GM21515 (cell line): Measurements from ENCODE around the gene GREB1L.
"Not testable (repeated sequence)": the region's sequence is repeated elsewhere in the genome, so short reads cannot be mapped to it uniquely, and the experiment has no call there.

ENCODE experiments used
- ATAC-seq: cut with Tn5 transposase; IDR thresholded peaks from one replicate; pipeline ENCODE4 v1.9.1; 2021; ENCODE audit not compliant: unreplicated experiment

Gene GREB1L

GRCh38 chr18:21362831-21363230 is 120.8 kb downstream of the GREB1L start:
- no peak for ATAC-seq

DNA sequence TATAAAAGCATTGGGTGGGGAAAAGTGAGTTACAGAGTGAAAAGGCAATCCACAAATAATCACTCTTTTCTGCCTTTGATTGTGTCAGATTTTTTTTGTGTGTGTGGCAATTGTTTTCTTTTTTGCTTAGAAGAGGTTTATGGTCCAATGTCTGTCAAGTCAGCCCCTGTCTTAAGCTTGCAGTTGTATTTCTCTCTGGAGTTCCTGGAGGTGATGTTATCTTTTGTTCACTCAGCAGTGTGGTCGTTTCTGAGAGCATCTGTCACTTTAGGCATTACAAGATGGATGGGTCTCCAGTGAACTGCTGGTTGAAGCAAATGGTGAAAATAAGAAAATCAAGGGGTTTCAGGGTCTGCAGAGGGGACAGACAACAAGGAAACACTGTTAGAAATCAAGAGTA is 121.3 kb downstream of the GREB1L start:
- no peak for ATAC-seq

- ATAC-seq, result no peak
Observed at GRCh38 chr18:21364471-21364870, 122.4 kb downstream of the GREB1L start.

GRCh38 chr18:21366896-21367295 is 124.9 kb downstream of the GREB1L start:
- no peak for ATAC-seq

- ATAC-seq, result no peak
Observed at GRCh38 chr18:21369146-21369545, 127.1 kb downstream of the GREB1L start.

GRCh38 chr18:21369597-21369996 is 127.6 kb downstream of the GREB1L start:
- ATAC-seq, result not testable (repeated sequence)

GRCh38 chr18:21383031-21383430 is 141.0 kb downstream of the GREB1L start:
- no peak for ATAC-seq

DNA sequence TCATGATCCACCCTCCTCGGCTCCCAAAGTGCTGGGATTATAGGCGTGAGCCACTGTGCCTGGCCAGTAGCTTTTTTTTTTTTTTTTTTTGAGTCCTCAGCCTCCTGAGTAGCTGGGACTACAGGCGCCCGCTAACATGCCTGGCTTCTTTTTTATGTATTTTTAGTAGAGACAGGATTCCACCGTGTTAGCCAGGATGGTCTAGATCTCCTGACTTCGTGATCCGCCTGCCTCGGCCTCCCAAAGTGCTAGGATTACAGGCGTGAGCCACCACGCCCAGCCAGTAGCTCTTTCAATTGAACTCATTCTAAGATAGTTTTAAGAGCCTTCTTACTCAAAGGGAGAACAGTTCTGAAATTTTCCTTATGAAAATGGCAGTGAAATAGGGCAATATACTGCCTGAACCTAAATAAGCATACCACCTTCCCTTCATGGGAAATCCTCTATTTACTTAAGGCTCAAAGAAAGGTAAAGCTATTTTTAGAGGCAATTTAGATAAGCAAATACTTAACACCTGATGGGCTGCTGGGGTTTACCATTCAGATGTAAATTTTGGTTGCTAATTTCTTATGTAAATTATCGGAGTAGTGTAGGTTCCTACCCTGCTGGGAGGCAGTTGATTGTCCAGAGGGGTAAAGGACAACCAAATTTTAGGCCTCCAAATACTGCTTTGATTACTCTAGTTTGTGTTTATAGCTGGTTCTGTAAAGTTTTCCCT is 144.7 kb downstream of the GREB1L start:
- ATAC-seq, result no peak

- ATAC-seq, result no peak
Observed at GRCh38 chr18:21387886-21388285, 145.9 kb downstream of the GREB1L start.

GRCh38 chr18:21389283-21389682 is 147.3 kb downstream of the GREB1L start:
- ATAC-seq, result no peak

DNA sequence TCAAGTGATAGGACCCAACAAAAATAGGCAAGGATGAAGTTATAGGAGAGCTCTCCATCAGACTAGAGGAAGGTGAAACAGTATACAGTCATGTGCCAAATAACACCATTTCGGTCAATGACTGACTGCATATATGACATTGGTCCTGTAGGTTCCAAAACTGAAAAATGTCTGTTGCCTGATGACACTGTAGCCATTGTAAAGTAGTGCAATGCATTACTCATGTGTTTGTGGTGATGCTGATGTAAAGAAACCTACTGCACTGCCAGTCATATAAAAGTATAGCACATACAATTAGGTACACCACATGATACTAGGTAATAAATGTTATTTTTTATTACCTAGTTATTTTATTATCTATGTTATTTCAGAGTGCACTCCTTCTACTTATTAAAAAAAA is 147.9 kb downstream of the GREB1L start:
- no peak for ATAC-seq

- ATAC-seq, result no peak
Observed at GRCh38 chr18:21391074-21391673, 149.1 kb downstream of the GREB1L start.

GRCh38 chr18:21393986-21394385 is 152.0 kb downstream of the GREB1L start:
- ATAC-seq, result no peak

GRCh38 chr18:21398121-21398520 is 156.1 kb downstream of the GREB1L start:
- no peak for ATAC-seq

DNA sequence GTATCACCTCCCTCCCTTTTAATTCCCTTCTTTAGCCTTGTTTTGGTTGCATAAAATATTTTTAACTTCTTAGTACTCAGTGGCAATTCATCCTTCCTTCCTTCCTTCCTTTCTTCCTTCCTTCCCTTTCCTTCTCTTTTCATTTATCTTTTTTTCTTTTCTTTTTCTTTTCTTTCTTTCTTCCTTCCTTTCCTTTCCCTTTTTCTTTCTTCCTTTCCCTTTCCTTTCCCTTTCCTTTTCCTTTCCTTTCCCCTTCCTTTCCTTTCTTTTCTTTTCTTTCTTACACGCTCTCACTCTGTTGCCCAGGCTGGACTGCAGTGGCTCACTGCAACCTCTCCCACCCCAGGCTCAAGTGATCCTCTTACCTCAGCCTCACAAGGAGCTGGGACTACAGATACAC is 160.2 kb downstream of the GREB1L start:
- ATAC-seq, result no peak

GRCh38 chr18:21404426-21404825 is 162.4 kb downstream of the GREB1L start:
- no peak for ATAC-seq

- no peak for ATAC-seq
Observed at GRCh38 chr18:21406116-21406515, 164.1 kb downstream of the GREB1L start.

GRCh38 chr18:21408681-21409080 is 166.6 kb downstream of the GREB1L start:
- no peak for ATAC-seq

- no peak for ATAC-seq
Observed at GRCh38 chr18:21433436-21433835, 191.4 kb downstream of the GREB1L start.

GRCh38 chr18:21439431-21439846 is 197.4 kb downstream of the GREB1L start:
- no peak for ATAC-seq

- no peak for ATAC-seq
Observed at GRCh38 chr18:21441670-21442069, 199.6 kb downstream of the GREB1L start.

- ATAC-seq, result no peak
Observed at GRCh38 chr18:21443776-21444464, 201.9 kb downstream of the GREB1L start.
